ENCODE results near the gene CEBPE.

- TF ChIP-seq CTCF (IDR thresholded peaks at IDR 0.05; ENCODE audit: low read length) (no peak), EZH2 (IDR thresholded peaks at IDR 0.05; ENCODE audit: borderline replicate concordance, low read length) (no peak)
These were observed 28.6 kb upstream of the CEBPE start for GRCh38 chr14:23147676-23148075.

All from OCI-LY1 (cell line).